Measurements from ENCODE around the gene CEP112.

DNA sequence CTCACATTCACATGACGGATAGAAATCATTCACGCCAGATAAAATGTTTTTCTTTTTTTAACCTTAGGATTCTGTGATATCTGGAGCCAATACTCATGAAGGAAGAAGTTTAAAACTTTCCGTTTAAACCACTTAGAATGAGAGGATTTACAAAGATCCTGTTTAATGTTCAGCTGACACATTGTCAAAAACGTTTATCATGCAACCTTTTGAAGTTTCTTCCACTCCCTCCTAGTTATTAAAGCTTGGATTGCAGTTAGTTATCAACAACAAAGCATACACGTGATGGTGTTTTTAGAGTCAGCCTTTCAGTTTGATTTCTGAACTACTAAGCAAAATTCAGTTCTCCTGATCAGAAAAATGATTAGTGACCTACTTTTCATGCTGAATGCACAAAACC lies 487.2 kb downstream of the CEP112 start:
- TF ChIP-seq, protein P1, sequence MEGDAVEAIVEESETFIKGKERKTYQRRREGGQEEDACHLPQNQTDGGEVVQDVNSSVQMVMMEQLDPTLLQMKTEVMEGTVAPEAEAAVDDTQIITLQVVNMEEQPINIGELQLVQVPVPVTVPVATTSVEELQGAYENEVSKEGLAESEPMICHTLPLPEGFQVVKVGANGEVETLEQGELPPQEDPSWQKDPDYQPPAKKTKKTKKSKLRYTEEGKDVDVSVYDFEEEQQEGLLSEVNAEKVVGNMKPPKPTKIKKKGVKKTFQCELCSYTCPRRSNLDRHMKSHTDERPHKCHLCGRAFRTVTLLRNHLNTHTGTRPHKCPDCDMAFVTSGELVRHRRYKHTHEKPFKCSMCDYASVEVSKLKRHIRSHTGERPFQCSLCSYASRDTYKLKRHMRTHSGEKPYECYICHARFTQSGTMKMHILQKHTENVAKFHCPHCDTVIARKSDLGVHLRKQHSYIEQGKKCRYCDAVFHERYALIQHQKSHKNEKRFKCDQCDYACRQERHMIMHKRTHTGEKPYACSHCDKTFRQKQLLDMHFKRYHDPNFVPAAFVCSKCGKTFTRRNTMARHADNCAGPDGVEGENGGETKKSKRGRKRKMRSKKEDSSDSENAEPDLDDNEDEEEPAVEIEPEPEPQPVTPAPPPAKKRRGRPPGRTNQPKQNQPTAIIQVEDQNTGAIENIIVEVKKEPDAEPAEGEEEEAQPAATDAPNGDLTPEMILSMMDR (optimal IDR thresholded peaks at IDR 0.05 in 1 of 3, IDR thresholded peaks at IDR 0.05 in 1 of 3, conservative IDR thresholded peaks at IDR 0.05 in 1 of 3; ENCODE audit: extremely low read depth in 1 of 3, insufficient read depth in 2 of 3, low read length in 3 of 3) = no peak
- no peak for TF ChIP-seq EZH2 (IDR thresholded peaks at IDR 0.05; ENCODE audit: low read length)

Measured in keratinocyte (primary cell).